Gastrocnemius medialis (tissue), 4 donors: ENCODE data around the gene PNMA1.

Experiments used
- CTCF ChIP-seq, 5 experiments: fragments of 450-650 bp in 3 of 5; fragments of 200-600 bp in 2 of 5; sonication (generic) in 2 of 5; IDR thresholded peaks in 4 of 5; conservative IDR thresholded peaks in 1 of 5; 1 replicate in 4 of 5; 2 replicates in 1 of 5; pipeline ENCODE4 v1.5.1; 2016 to 2019; ENCODE audit warnings: antibody characterized with exemption in 5 of 5, mild to moderate bottlenecking in 3 of 5, moderate library complexity in 3 of 5
- POLR2A ChIP-seq, 2 donors: fragments of 450-650 bp; IDR thresholded peaks; one replicate each; pipeline ENCODE4 v1.6.1; 2017; ENCODE audit warnings: antibody characterized with exemption in 2 of 2, mild to moderate bottlenecking in 2 of 2, moderate library complexity in 2 of 2

- TF ChIP-seq CTCF (IDR thresholded peaks at IDR 0.05 in 4 of 5, conservative IDR thresholded peaks at IDR 0.05 in 1 of 5) (no peak), POLR2A (IDR thresholded peaks at IDR 0.05) (no peak)
Observed at GRCh38 chr14:73738518-73739173, 24.5 kb upstream of the PNMA1 start.
